K562 (cell line): ENCODE data around the gene SNX20. TPM values are rescaled to one million over a fixed set of nuclear protein-coding genes. Genes with fewer than 3 reads are reported as not detected.

ENCODE experiments used
- ATAC-seq: fragments of 200-7000 bp; cut with Tn5 transposase; 3 replicates; pipeline ENCODE4 v1.9.1; 2020; ENCODE audit warnings: moderate library complexity
- BruUV-seq: library from RNA; stranded (reverse); fragments of 400-500 nt; replicated peaks from 2 replicates; lab custom pipeline; 2021; lab: Mats Ljungman, UMichigan
- CTCF ChIA-PET: fragments of 300-600 bp; formaldehyde crosslinking; extraction: SDS; loops from one replicate; lab custom pipeline; 2021; ENCODE audit warnings: low intra/inter-chr PET ratio; lab: Yijun Ruan, JAX
- POLR2A ChIA-PET: fragments of 300-600, 350-650 bp; sonication (Branson Sonifier 250); formaldehyde crosslinking; extraction: SDS; loops from one replicate; lab custom pipeline; 2021; ENCODE audit warnings: antibody characterized with exemption, inconsistent platforms; lab: Yijun Ruan, JAX
- DNase-seq, 4 experiments: peaks; one replicate each; pipeline versions ENCODE4 v3.0.0 to v3.0.0-alpha.2; 2011 to 2018; ENCODE audit warnings: low spot score in 3 of 4, mixed read lengths in 3 of 4; ENCODE audit errors: extremely low read depth in 1 of 4
- FAIRE-seq: peaks from 2 replicates; lab custom pipeline; 2011; peaks lifted over from hg19 to GRCh38; lab: Jason Lieb, UNC
- H2AFZ ChIP-seq: 2 replicates; pipeline ENCODE4 v1.6.0; 2011; ENCODE audit warnings: low read depth, low read length, control low read depth, inconsistent platforms
- H3K27ac ChIP-seq: fragments of 200-600 bp; 3 replicates; pipeline ENCODE4 v1.8.0; 2011; ENCODE audit warnings: low read depth, mild to moderate bottlenecking, control low read depth, inconsistent platforms, low read length, moderate library complexity, mixed read lengths; ENCODE audit errors: extremely low read depth
- H3K27me3 ChIP-seq, 2 experiments: fragments of 300-600 bp in 1 of 2; 2 replicates in 1 of 2; 3 replicates in 1 of 2; pipeline versions ENCODE4 v1.6.0 to v1.8.0; 2011; ENCODE audit warnings: inconsistent platforms in 2 of 2, low read length in 2 of 2, mild to moderate bottlenecking in 1 of 2, mixed read lengths in 1 of 2, moderate library complexity in 1 of 2; ENCODE audit not compliant: control insufficient read depth in 2 of 2, insufficient read depth in 2 of 2
- H3K36me3 ChIP-seq: fragments of 300-600 bp; 3 replicates; pipeline ENCODE4 v1.8.0; 2011; ENCODE audit warnings: mild to moderate bottlenecking, low read length, inconsistent platforms; ENCODE audit not compliant: control insufficient read depth, insufficient read depth
- H3K4me1 ChIP-seq, 2 experiments: fragments of 200-600 bp in 1 of 2; replicated peaks in 1 of 2; 2 replicates in 1 of 2; 3 replicates in 1 of 2; pipeline versions ENCODE4 v1.5.1 to v1.8.0; 2011; ENCODE audit warnings: inconsistent platforms in 2 of 2, low read length in 2 of 2, mild to moderate bottlenecking in 1 of 2, mixed read lengths in 1 of 2, moderate library complexity in 1 of 2; ENCODE audit not compliant: control insufficient read depth in 2 of 2, insufficient read depth in 2 of 2
- H3K4me2 ChIP-seq: 2 replicates; pipeline ENCODE4 v1.6.1; 2011; ENCODE audit warnings: low read length, control low read depth, inconsistent platforms, mixed read lengths; ENCODE audit not compliant: insufficient read depth
- H3K4me3 ChIP-seq: fragments of 200-600 bp; sonication (generic), shearing (Covaris generic); 2 replicates; pipeline ENCODE4 v1.5.1; 2016; ENCODE audit warnings: control low read depth, inconsistent platforms
- H3K79me2 ChIP-seq: fragments of 200-600 bp; 3 replicates; pipeline ENCODE4 v1.8.0; 2011; ENCODE audit warnings: low read length, inconsistent platforms; ENCODE audit not compliant: control insufficient read depth, insufficient read depth
- H3K9ac ChIP-seq, 2 experiments: 2 replicates each; pipeline versions ENCODE4 v1.6.0 to v1.6.1; 2011; ENCODE audit warnings: low read depth in 2 of 2, low read length in 2 of 2, control low read depth in 1 of 2, inconsistent platforms in 1 of 2, mild to moderate bottlenecking in 1 of 2, mixed read lengths in 1 of 2; ENCODE audit not compliant: insufficient read depth in 1 of 2
- H3K9me1 ChIP-seq: one replicate; pipeline ENCODE4 v1.6.0; 2011; ENCODE audit warnings: inconsistent platforms, mild to moderate bottlenecking, low read length, moderate library complexity; ENCODE audit not compliant: control insufficient read depth, insufficient read depth
- H3K9me3 ChIP-seq: replicated peaks from 2 replicates; pipeline ENCODE4 v1.5.1; 2011; ENCODE audit warnings: low read depth, low read length, inconsistent platforms; ENCODE audit not compliant: control insufficient read depth, insufficient read depth
- H4K20me1 ChIP-seq: replicated peaks from 2 replicates; pipeline ENCODE4 v1.6.1; 2011; ENCODE audit warnings: low read length, inconsistent platforms, mixed read lengths; ENCODE audit not compliant: control insufficient read depth, insufficient read depth
- BCOR ChIP-seq: fragments of 450-650 bp; IDR thresholded peaks from 2 replicates; pipeline ENCODE4 v1.6.1; 2016
- ELF4 ChIP-seq: fragments of 450-650 bp; formaldehyde crosslinking; IDR thresholded peaks from 2 replicates; pipeline ENCODE4 v1.4.0; 2022; ENCODE audit warnings: missing genetic modification characterization
- NBN ChIP-seq: fragments of 450-650 bp; IDR thresholded peaks from 2 replicates; pipeline ENCODE4 v1.6.1; 2016; ENCODE audit warnings: low read depth, mild to moderate bottlenecking
- RBM25 ChIP-seq: fragments of 200-400 bp; formaldehyde crosslinking; IDR thresholded peaks from 2 replicates; pipeline ENCODE4 v1.6.1; 2018; ENCODE audit warnings: low read length, low read depth, moderate library complexity; ENCODE audit not compliant: severe bottlenecking
- WGBS: fragments of 100-300 bp; shearing (Covaris generic); methylation state at CpG from one replicate; pipeline ENCODE4 v1.1.6; 2016; ENCODE audit warnings: low coverage, mixed read lengths; ENCODE audit not compliant: insufficient coverage; ENCODE audit errors: missing lambda C conversion rate; 5-methylcytosine and 5-hydroxymethylcytosine counted together
- in situ Hi-C: fragments of 300-500 bp; cut with MboI; formaldehyde crosslinking; loops from 4 replicates; pipeline ENCODE4 v1.15.0; 2018; ENCODE audit warnings: inconsistent platforms, mixed read lengths
- intact Hi-C: fragments of 100-400 bp; cut with micrococcal nuclease; formaldehyde crosslinking; loops from 2 replicates; pipeline ENCODE4 v1.14.2; 2022
- polyA plus RNA-seq, 8 experiments: library from polyadenylated mRNA; depleted of rRNA in 4 of 8; stranded (reverse) in 5 of 8; unstranded in 3 of 8; fragments of >200 nt; fragmentation: Nextera tagmentation in 2 of 8; fragmentation: Illumina TruSeq in 1 of 8; extraction: Ambion mirVana in 2 of 8; extraction: Trizol in 1 of 8; gene quantifications; 2 replicates each; pipeline versions ENCODE4 v1.2.1 to v1.2.3, GENCODE V29; 2011 to 2014; ENCODE audit warnings: inconsistent platforms in 1 of 8, missing spikeins in 1 of 8
- total RNA-seq, 7 experiments: library from RNA; depleted of rRNA in 6 of 7; stranded (reverse); fragments of >200 nt in 6 of 7; fragmentation: Illumina TruSeq in 2 of 7; extraction: Trizol in 2 of 7; gene quantifications; 2 replicates each; pipeline versions ENCODE4 v1.2.1 to v1.2.3, GENCODE V29; 2011 to 2021; ENCODE audit warnings: low replicate concordance in 1 of 7
- TF ChIP-seq, protein P1 (sequence below): sonication (generic); formaldehyde crosslinking; IDR thresholded peaks from 2 replicates; pipeline ENCODE4 v1.8.1; 2023; ENCODE audit warnings: missing genetic modification reagents, mild to moderate bottlenecking, borderline replicate concordance

The SNX20 gene
- total and polyA plus RNA-seq, 9 of the 15 experiments (the other 6 are each of a cell fraction or from before 2014, with no cell fraction given), result 0.04 to 0.07 TPM; not detected in 7

DNA sequence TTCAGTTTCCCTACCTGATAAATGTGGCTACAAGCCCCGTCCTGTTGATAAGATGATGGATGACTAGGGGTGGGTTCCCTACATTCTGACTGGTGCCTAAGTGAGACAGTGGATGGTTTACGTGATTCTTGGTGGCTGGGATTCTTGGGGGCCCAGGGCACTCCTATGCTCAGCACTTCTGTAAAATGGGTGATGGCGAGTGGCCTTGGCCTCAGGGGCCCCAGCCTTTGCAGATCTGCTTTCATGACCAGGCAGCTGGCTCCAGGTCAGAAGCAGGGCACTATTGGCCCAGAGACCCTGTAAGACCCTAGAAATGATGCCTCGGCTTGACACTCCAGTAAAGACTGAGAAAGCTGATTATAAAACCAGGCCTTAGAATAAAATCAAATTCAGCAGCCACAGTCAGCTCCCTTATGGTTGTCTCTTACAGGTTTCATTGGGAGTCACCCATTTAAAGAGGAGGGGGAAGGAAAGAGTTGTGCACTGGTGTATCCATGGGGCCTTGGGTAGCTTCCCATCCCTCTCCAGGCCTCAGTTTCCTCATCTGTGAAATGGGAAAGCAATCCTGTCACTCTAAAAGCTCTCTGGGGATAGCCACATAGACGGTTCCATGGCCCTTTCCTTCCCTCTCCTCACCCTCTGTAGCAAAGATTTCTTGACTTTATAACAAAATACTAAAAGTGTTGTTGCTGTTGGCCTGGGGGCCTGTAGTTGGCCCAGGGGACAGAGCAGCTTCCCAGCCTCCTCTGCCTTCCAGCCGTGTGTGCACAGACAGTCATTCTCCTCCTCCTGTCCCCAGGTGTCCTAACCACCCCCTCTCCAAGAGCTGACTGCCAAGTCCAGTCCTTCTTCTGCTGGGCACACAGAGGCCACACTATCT is 1.2 kb downstream of the SNX20 start:
- no peaks in the 10 kb centered on the region for H3K9me1 ChIP-seq
- TF ChIP-seq BCOR, result no peak
- TF ChIP-seq RBM25, result peak; percentile 61
- TF ChIP-seq, all 486 proteins: peak for 1
- POLR2A ChIA-PET, result interaction anchor here (0.9 kb wide), 1 partner anchor 8 kb away, joined by 3 read pairs; no protein-coding TSS in a partner anchor
- intact Hi-C loops, result no loop called here
- no TSS peak for BruUV-seq
- Histone ChIP-seq H3K4me1 (no peaks in the 10 kb centered on the region), H4K20me1 (no peaks in the 10 kb centered on the region), H3K9me3 (no peaks in the 10 kb centered on the region), H3K4me2 (no peak overlapping the region), H3K4me3 (no peak overlapping the region), H3K36me3 (no peaks in the 10 kb centered on the region), H3K9ac (no peak overlapping the region), H3K79me2 (no peaks in the 10 kb centered on the region), H3K27me3 (peaks cover 0 to 34% of the 10 kb centered on the region in 2 experiments; a peak in 2 of 5 replicates), H3K27ac (no peak overlapping the region), H2AFZ (no peak overlapping the region)
- DNase-seq (no peak), FAIRE-seq (no peak), ATAC-seq (no peak)
- CTCF ChIA-PET, result no interaction called here
- in situ Hi-C loops, result no loop called here
- WGBS, result 2% methylated on average over 6 of the region's 6 CpGs

- ChIA-PET POLR2A (no interaction called here), CTCF (no interaction called here)
- DNase-seq, result no peak
- no peaks in the 10 kb centered on the region for H3K4me1 ChIP-seq
- H3K4me2 ChIP-seq, result no peak overlapping the region
- H3K79me2 ChIP-seq, result no peaks in the 10 kb centered on the region
- in situ Hi-C loops, result no loop called here
- H2AFZ ChIP-seq, result no peak overlapping the region
- H3K9me3 ChIP-seq, result no peaks in the 10 kb centered on the region
- 3% methylated on average over 11 of the region's 14 CpGs for WGBS
- H3K36me3 ChIP-seq, result no peaks in the 10 kb centered on the region
- peaks cover 0 to 27% of the 10 kb centered on the region in 2 experiments; a peak in 2 of 5 replicates for H3K27me3 ChIP-seq
- H3K9me1 ChIP-seq, result no peaks in the 10 kb centered on the region
- FAIRE-seq, result no peak
- no peak overlapping the region for H3K4me3 ChIP-seq
- ATAC-seq, result no peak
- intact Hi-C loops, result no loop called here
- no peak overlapping the region for H3K27ac ChIP-seq
- no TSS peak for BruUV-seq
- H4K20me1 ChIP-seq, result no peaks in the 10 kb centered on the region
- no peak overlapping the region; a peak in 1 of 4 replicates for H3K9ac ChIP-seq
- TF ChIP-seq NBN (no peak), ELF4 (no peak)
- TF ChIP-seq, protein P1, sequence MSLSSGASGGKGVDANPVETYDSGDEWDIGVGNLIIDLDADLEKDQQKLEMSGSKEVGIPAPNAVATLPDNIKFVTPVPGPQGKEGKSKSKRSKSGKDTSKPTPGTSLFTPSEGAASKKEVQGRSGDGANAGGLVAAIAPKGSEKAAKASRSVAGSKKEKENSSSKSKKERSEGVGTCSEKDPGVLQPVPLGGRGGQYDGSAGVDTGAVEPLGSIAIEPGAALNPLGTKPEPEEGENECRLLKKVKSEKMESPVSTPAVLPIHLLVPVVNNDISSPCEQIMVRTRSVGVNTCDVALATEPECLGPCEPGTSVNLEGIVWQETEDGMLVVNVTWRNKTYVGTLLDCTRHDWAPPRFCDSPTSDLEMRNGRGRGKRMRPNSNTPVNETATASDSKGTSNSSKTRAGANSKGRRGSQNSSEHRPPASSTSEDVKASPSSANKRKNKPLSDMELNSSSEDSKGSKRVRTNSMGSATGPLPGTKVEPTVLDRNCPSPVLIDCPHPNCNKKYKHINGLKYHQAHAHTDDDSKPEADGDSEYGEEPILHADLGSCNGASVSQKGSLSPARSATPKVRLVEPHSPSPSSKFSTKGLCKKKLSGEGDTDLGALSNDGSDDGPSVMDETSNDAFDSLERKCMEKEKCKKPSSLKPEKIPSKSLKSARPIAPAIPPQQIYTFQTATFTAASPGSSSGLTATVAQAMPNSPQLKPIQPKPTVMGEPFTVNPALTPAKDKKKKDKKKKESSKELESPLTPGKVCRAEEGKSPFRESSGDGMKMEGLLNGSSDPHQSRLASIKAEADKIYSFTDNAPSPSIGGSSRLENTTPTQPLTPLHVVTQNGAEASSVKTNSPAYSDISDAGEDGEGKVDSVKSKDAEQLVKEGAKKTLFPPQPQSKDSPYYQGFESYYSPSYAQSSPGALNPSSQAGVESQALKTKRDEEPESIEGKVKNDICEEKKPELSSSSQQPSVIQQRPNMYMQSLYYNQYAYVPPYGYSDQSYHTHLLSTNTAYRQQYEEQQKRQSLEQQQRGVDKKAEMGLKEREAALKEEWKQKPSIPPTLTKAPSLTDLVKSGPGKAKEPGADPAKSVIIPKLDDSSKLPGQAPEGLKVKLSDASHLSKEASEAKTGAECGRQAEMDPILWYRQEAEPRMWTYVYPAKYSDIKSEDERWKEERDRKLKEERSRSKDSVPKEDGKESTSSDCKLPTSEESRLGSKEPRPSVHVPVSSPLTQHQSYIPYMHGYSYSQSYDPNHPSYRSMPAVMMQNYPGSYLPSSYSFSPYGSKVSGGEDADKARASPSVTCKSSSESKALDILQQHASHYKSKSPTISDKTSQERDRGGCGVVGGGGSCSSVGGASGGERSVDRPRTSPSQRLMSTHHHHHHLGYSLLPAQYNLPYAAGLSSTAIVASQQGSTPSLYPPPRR (CRISPR knock-in tag), result no peak
These were observed 1.8 kb downstream of the SNX20 start for GRCh38 chr16:50679266-50679665.
